Measurements from ENCODE around the gene CBLC.
A peak's percentile ranks its signal among the peaks of the same experiment; 100 is the strongest.

The CBLC gene

DNA sequence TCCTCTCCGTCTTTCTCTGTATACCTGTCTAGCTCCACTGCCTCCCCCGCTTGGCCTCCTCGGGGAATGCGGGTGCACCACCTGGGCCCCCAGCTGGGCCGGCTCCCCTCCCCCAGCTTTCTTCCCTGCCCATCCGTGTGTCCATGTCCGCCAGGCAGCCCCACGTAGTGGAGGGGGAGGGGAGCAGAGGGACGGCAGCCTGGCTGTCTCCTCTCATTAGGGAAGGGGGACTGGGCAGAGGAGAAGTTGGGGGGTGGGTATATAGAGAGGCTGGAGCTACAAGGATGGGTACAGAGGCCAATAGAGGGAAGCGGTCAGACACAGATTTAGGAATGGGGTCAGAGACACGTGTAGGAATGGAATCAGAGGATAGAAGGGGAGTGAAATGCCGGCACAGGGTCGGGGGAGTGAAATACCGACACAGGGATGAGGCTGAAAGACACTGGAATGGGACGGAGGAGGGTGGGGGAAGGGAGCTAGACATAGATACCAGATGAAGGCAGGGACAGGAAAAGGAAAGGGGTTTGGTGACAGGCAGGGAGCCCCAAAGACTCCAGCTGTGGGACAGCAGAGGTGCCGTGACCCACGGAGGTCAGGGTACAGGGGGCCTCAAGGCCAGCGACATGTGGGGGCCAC, 71.2 kb downstream of the CBLC start:
- DNase-seq, result peak in 1 of 51 donors; percentile 15
